Stimulated activated CD8-positive, alpha-beta memory T cell treated with anti-CD3 and anti-CD28 coated beads, Interleukin-7, amount 100 ng/mL, for 4 hours (primary cell): ENCODE data around the gene MORF4L1.

ENCODE experiments used
- DNase-seq, 2 donors: peaks; one replicate each; pipeline ENCODE4 v3.0.0-alpha.2; 2020; ENCODE audit warnings: low read depth in 2 of 2

The MORF4L1 gene

GRCh38 chr15:78946493-78946892, 73.8 kb downstream of the MORF4L1 start:
- DNase-seq: no peak

- no peak for DNase-seq
Measured at GRCh38 chr15:78947506-78947905, 74.8 kb downstream of the MORF4L1 start.
